GM21447 (cell line): ENCODE results near the gene HCST.
"Not testable (repeated sequence)": the region's sequence is repeated elsewhere in the genome, so short reads cannot be mapped to it uniquely, and the experiment has no call there.

Experiments used
- ATAC-seq: cut with Tn5 transposase; IDR thresholded peaks from one replicate; pipeline ENCODE4 v1.9.1; 2021; ENCODE audit not compliant: unreplicated experiment

The HCST gene

DNA sequence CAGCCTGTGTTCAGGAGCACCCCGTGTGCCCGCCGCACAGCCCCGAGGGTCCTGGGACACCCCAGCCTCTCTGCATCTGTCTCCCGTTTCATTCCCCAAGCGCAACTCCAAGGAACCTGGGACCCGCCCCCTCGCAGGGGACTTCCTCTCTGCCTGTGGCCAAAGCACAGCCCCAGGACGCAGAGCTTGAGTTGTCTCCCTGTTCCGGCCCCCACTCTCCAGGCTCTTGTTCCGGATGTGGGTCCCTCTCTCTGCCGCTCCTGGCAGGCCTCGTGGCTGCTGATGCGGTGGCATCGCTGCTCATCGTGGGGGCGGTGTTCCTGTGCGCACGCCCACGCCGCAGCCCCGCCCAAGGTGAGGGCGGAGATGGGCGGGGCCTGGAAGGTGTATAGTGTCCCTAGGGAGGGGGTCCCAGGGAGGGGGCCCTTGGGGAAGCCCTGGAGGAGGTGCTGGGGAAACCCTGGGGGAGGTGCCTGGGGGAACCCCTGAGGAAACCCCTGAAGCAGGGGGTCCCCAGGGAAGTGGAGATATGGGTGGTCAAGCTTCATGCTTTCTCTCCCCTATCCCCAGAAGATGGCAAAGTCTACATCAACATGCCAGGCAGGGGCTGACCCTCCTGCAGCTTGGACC lies 1.3 kb downstream of the HCST start:
- no peak for ATAC-seq

- ATAC-seq, result no peak
These were observed 2.2 kb downstream of the HCST start for GRCh38 chr19:35904311-35905068.

DNA sequence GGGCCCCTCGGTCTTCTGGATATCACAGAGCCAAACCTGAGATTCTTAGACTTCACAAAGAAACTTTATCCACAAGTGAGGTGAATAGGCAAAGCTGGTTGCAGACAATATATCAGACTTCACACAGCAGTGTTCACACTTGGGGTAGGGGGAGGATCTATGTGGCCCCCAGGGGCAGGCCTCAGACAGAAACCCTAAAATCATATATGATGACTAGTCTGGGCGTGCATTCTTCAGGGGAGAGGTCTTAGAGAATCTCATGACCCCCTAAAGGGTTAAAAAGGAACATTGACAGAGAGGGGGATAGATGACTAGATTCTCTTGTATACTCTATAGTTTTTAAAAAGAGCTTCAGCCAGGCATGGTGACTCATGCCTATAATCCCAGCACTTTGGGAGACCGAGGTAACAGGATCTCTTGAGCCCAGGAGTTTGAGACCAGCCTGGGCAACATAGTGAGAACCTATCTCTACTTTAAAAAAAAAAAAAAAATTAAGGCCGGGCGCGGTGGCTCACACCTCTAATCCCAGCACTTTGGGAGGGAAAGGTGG lies 2.9 kb downstream of the HCST start:
- ATAC-seq, result no peak

DNA sequence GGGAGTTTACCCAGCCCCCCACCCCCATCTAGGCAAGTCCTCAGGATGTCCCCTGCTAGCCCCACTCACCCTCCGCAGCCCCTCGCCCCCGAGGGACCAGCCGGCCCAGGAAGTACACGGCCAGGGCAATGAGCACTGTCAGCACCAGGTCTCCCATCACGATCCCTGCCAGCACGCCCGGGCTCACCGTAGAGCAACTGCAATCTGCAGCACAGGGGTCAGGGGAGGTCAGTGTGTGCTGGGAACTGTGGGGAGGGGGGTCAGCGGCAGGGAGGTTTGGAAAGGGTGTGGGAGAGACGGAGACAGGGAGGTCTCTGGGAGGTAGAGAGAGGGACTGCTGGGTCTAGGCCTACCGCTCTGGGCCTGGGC lies 5.0 kb downstream of the HCST start:
- ATAC-seq, result no peak

GRCh38 chr19:35908010-35908441 lies 5.7 kb downstream of the HCST start, which contains the start of gene TYROBP:
TSS of gene TYROBP (minus strand) at chr19:35908295. CDS start at chr19:35908228, 67 bp downstream.
- no peak for ATAC-seq

DNA sequence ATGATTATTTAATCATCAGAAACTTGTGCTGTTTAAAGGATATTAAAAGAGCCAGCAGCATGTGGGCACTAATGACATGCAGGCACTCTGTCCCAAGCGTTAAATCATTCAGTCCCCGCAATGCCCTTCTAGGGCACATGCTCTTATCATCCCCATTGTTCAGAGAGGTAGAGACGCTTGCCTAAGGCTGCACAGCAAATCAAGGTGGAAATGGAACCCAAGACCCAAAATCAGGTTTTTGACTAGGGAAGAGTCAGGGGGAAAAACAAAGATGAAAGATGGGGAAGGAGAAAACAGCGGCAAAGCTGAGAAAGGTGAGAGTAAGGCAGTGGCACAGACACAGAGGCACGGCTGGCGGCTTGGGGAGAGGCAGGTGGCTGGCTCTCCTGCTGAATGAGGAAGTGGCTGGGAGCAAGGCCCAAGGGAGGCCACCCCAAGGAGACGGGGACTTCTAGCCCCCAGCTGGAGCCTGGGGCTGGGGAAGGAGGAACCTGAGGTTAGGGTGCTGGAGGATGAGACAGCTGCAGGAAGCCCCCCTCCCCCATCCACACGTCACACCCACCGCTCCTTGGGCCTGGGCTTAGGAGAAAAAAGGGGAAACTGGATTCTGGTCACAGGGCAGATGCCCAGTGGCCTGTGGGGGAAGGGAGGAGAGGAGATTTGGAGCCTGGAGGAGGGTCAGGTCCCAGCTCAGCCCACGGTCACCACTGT lies 6.8 kb downstream of the HCST start:
- ATAC-seq, result peak; percentile 58

GRCh38 chr19:35909684-35910035 lies 7.3 kb downstream of the HCST start:
- peak; percentile 14 for ATAC-seq

GRCh38 chr19:35910355-35910754 lies 8.0 kb downstream of the HCST start:
- not testable (repeated sequence) for ATAC-seq

- no peak for ATAC-seq
These were observed 8.8 kb downstream of the HCST start for GRCh38 chr19:35911173-35911572.

DNA sequence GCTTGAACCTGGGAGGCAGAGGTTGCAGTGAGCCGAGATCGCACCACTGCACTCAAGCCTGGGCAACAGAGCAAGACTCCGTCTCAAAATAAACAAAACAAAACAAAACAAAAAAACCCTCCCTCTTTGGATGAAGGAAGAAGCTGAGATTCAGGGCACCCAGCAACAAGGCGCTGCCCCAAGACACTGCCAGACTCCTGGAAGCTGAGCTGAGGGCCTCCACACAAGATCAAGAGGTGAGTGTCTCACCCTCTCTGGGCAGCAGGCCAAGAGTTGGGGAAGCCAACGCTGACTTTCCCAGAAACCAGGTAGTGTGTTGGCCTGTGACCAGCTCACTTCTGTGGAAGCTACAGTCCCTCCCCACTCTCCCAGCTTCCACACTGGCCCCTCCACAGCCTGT lies 9.5 kb downstream of the HCST start:
- no peak for ATAC-seq

GRCh38 chr19:35913589-35913988 lies 11.3 kb downstream of the HCST start:
- ATAC-seq, result no peak

GRCh38 chr19:35915443-35915842 lies 13.1 kb downstream of the HCST start:
- ATAC-seq, result no peak

- ATAC-seq, result no peak
These were observed 17.0 kb downstream of the HCST start for GRCh38 chr19:35919306-35919705.

GRCh38 chr19:35921012-35921411 lies 18.7 kb downstream of the HCST start:
- ATAC-seq, result no peak

DNA sequence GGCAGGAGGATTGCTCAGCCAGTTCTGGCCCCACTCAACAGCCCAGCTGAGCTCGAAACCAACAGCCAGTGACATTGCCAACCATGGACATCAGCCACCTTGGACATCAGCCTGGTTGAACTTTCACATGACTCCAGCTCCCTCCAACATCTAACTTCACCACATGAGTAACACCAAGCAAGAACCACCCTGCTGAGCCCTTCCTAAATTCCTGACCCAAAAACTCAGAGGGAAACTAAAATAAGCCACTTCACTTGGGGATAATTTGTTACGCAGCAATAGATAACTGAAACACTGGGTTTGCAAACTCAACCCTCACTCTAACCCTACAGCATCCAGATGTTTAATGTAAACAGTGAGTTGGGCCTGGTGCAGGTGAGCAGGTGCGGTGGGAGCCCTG lies 23.2 kb downstream of the HCST start:
- no peak for ATAC-seq

DNA sequence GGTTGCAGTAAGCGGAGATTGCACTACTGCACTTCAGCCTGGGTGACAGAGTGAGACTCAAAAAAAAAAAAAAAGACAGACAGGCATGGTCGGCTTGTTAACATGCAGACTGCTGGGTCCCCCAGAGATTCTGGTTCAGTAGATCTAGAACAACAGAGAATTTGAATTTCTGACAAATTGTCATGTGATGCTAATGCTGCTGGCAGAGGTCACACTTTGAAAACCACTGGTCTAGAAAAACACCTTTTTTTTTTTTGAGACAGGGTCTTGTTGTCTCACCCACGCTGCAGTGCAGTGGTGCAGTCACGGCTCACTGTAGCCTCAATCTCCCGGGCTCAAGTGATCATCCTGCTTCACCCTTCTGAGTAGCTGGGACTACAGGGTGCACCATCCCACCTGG lies 26.2 kb downstream of the HCST start:
- no peak for ATAC-seq

DNA sequence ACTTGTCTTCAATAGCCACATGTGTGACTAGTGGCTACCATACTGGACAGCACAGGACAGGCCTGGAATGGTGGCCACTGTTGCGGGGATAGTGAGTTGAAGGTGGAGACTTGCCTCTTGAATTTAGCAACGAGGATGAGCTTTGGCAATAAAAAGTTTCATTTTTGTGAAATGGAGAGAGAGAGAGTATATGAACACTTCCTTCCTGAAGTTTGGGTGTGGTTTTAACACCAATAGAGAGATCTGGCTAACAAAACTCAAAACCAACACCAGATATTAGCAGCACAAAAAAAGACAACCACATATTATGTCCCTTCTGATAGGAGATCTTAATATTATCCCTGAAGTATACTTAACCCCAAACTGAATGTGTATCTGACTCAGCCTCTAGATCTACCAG lies 27.5 kb downstream of the HCST start:
- no peak for ATAC-seq

GRCh38 chr19:35931161-35931873 lies 29.0 kb downstream of the HCST start:
- peak; percentile 93 for ATAC-seq

DNA sequence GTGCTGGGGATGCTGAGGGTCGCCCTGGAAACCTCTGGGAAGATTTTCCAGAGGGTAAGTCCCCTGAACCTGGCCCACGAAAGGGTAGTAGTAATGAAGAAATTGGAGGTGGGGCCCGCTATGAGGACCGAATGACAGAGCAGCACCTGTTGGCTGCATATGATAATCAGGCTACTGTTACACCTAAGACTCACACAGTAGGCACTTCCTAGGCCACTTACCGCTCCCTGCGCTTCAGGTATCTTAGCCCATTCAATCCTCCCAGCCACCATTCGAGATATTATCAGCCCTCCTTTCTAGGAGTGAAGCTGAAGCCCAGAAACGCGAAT lies 29.5 kb downstream of the HCST start:
- ATAC-seq, result no peak

GRCh38 chr19:35932291-35932936 lies 30.1 kb downstream of the HCST start:
- ATAC-seq, result no peak
